Nephron (organoid): ENCODE results near the gene TENM4.

Experiments used
- H3K27ac Mint-ChIP-seq, 3 experiments: 2 replicates each; pipeline ENCODE4 v1.8.0; 2020; ENCODE audit warnings: mixed read lengths in 3 of 3, mild to moderate bottlenecking in 2 of 3, moderate library complexity in 1 of 3
- H3K27me3 Mint-ChIP-seq: 2 replicates; pipeline ENCODE4 v1.8.0; 2021; ENCODE audit warnings: low read depth, mild to moderate bottlenecking, moderate library complexity, mixed read lengths
- H3K36me3 Mint-ChIP-seq: 2 replicates; pipeline ENCODE4 v1.8.0; 2020; ENCODE audit warnings: low read depth, mixed read lengths
- H3K4me1 Mint-ChIP-seq: 2 replicates; pipeline ENCODE4 v1.8.0; 2020; ENCODE audit warnings: mixed read lengths
- H3K4me3 Mint-ChIP-seq, 3 experiments: 2 replicates each; pipeline ENCODE4 v1.8.0; 2020; ENCODE audit warnings: mild to moderate bottlenecking in 3 of 3, mixed read lengths in 3 of 3, moderate library complexity in 2 of 3
- H3K9me3 Mint-ChIP-seq: 2 replicates; pipeline ENCODE4 v1.8.0; 2020; ENCODE audit warnings: mixed read lengths
- TF ChIP-seq, protein P1 (sequence below), 3 experiments: fragments of 200-600 bp; sonication (generic); IDR thresholded peaks; one replicate each; pipeline ENCODE4 v1.5.0; 2021; ENCODE audit warnings: antibody characterized with exemption in 3 of 3; ENCODE audit not compliant: unreplicated experiment in 3 of 3

Gene TENM4

DNA sequence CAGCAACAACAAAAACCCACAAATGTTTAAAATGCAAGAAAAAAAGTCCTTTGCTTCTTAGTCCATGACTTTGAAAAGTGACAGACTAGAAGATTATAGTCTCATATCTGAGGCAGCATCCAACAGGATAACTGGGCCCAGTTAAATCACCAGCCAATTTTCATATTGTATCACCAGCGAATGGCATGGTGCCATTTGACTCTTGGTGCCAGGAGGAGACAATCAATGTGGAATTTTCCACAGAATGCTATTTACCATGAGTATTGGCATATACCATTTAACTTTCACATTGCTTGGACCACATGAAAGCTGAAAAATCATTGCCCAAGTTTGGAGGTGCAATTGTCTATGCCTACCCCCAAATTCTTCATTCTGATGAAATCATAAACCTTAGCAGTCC lies 255.5 kb downstream of the TENM4 start:
- Mint-ChIP-seq H3K36me3 (peaks cover 26% of the 10 kb centered on the region), H3K9me3 (peaks cover 14% of the 10 kb centered on the region), H3K4me1 (no peaks in the 10 kb centered on the region), H3K27me3 (no peaks in the 10 kb centered on the region), H3K4me3 (no peak overlapping the region), H3K27ac (no peak overlapping the region)
- TF ChIP-seq, protein P1, sequence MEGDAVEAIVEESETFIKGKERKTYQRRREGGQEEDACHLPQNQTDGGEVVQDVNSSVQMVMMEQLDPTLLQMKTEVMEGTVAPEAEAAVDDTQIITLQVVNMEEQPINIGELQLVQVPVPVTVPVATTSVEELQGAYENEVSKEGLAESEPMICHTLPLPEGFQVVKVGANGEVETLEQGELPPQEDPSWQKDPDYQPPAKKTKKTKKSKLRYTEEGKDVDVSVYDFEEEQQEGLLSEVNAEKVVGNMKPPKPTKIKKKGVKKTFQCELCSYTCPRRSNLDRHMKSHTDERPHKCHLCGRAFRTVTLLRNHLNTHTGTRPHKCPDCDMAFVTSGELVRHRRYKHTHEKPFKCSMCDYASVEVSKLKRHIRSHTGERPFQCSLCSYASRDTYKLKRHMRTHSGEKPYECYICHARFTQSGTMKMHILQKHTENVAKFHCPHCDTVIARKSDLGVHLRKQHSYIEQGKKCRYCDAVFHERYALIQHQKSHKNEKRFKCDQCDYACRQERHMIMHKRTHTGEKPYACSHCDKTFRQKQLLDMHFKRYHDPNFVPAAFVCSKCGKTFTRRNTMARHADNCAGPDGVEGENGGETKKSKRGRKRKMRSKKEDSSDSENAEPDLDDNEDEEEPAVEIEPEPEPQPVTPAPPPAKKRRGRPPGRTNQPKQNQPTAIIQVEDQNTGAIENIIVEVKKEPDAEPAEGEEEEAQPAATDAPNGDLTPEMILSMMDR (IDR thresholded peaks at IDR 0.05; ENCODE audit: unreplicated experiment in 3 of 3) = no peak

GRCh38 chr11:79184285-79184684 lies 256.5 kb downstream of the TENM4 start:
- H3K9me3 Mint-ChIP-seq = peaks cover 11% of the 10 kb centered on the region
- no peaks in the 10 kb centered on the region for H3K27me3 Mint-ChIP-seq
- no peak overlapping the region for H3K4me3 Mint-ChIP-seq
- H3K27ac Mint-ChIP-seq = no peak overlapping the region
- TF ChIP-seq, protein P1 (IDR thresholded peaks at IDR 0.05; ENCODE audit: unreplicated experiment in 3 of 3) = no peak
- no peaks in the 10 kb centered on the region for H3K4me1 Mint-ChIP-seq
- peaks cover 16% of the 10 kb centered on the region for H3K36me3 Mint-ChIP-seq

DNA sequence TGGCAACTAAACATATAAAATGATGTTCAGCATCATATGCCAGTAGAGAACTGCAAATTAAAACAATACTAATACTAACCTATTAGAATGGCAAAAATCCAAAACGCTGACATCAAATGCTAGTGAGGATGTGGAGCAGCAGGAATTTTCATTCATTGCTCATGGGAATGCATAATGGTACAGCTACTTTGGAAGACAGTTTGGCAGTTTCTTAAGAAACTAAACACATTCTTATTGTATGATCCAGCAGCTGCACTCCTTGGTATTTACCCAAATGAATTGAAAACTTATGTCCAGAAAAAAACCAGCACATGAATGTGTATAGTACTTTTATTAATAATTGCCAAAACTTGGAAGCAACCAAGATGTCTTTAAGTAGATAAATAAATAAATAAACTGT lies 258.0 kb downstream of the TENM4 start:
- no peaks in the 10 kb centered on the region for H3K27me3 Mint-ChIP-seq
- no peak overlapping the region for H3K4me3 Mint-ChIP-seq
- peaks cover 9% of the 10 kb centered on the region for H3K36me3 Mint-ChIP-seq
- peaks cover 7% of the 10 kb centered on the region for H3K4me1 Mint-ChIP-seq
- TF ChIP-seq, protein P1 (IDR thresholded peaks at IDR 0.05; ENCODE audit: unreplicated experiment in 3 of 3) = no peak
- H3K9me3 Mint-ChIP-seq = peaks cover 11% of the 10 kb centered on the region
- no peak overlapping the region for H3K27ac Mint-ChIP-seq

DNA sequence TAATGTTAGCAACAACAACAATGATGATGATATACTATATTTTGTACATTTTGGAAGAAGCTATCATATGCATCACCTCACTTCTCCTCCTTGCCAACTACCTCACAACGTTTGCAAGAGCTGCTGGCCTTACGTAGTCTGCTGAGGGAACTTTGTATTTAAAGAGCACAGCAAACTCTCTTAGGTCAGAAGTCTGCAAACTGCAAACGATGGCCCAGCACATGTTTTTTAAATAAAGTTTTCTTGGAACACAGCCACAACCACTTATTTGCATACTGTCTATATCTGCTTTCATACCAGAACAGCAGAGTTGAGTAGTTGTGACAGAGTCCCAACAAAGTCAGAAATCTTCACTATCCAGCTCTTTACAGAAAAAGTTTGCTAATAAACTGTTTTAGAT lies 261.7 kb downstream of the TENM4 start:
- Mint-ChIP-seq H3K27ac (no peak overlapping the region), H3K4me3 (no peak overlapping the region), H3K9me3 (peaks cover 11% of the 10 kb centered on the region), H3K36me3 (peaks cover 4% of the 10 kb centered on the region), H3K27me3 (no peaks in the 10 kb centered on the region), H3K4me1 (peaks cover 19% of the 10 kb centered on the region)
- TF ChIP-seq, protein P1 (IDR thresholded peaks at IDR 0.05; ENCODE audit: unreplicated experiment in 3 of 3) = no peak

DNA sequence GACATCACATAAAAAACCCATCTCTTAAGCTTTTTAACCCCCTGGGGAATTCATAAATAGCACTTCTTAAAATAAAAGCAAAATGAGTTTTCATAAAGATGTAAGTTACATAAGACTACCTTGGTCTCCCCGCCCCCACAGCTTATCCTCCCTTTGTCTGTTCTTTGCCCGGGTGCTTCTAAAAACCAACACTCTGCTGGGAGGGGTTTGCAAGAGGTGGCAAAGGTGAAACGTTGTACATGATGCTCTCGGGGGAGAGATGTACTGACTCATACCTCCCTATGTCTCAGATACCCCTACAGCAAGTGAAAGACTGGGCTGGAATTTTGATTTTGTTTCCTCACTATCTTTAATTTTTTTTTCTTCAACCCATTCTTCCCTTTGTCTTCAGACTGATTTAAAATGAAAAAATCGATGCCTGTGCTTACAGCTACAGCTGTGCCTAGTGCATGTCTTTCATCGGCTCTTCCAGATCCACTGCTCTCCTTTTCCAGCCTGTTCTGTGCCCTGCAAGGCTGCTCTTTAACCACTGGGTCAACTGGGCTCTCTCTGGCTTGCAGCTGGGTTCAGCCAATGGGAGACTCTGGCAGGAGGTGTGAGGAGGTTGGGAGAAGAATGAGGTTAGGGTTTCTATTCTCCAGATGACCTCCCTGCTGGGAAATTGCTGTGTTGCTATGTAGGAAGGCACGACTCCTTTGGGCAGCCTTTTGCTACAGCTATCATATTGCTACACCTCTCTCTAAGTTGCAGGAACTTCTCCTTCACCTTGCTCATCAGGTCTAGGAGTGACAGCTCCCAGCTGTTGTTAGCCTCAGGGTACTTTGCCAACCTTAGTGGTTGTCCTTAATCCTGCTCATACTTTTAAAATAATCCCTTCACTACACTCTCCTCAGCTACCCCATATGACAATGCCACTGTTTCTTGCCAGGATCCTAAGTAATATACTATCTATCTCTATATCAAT lies 266.5 kb downstream of the TENM4 start:
- H3K27ac Mint-ChIP-seq = peak overlapping the region in 2 of 3 experiments; percentile 1 to 40
- H3K27me3 Mint-ChIP-seq = no peaks in the 10 kb centered on the region
- H3K4me3 Mint-ChIP-seq = no peak overlapping the region
- no peaks in the 10 kb centered on the region for H3K36me3 Mint-ChIP-seq
- H3K9me3 Mint-ChIP-seq = no peaks in the 10 kb centered on the region
- TF ChIP-seq, protein P1 (IDR thresholded peaks at IDR 0.05; ENCODE audit: unreplicated experiment in 3 of 3) = no peak
- peaks cover 52% of the 10 kb centered on the region for H3K4me1 Mint-ChIP-seq

DNA sequence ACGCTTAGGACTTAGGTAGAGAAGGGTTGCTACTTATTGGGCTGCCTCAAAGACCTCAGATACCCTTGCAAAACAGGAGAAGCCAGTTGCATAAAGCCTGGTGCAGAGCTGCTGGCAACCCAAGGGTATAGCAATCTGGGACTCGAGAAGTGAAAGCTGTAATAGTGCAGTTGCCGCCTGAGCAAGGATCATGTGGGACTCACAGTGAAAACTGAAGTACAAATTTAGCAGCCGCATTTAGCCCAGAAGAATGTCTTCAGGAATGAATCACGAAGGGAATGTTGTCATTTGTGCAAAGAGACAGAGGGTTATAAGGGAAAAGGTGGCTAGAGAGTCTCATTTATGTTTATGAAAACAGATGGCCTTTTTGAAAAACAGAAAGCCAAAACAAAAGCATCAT lies 267.2 kb downstream of the TENM4 start:
- peaks cover 53% of the 10 kb centered on the region for H3K4me1 Mint-ChIP-seq
- H3K4me3 Mint-ChIP-seq = no peak overlapping the region
- H3K36me3 Mint-ChIP-seq = no peaks in the 10 kb centered on the region
- TF ChIP-seq, protein P1 (IDR thresholded peaks at IDR 0.05; ENCODE audit: unreplicated experiment in 3 of 3) = no peak
- H3K27ac Mint-ChIP-seq = peak overlapping the region in 2 of 3 experiments; percentile 30 to 44
- H3K27me3 Mint-ChIP-seq = no peaks in the 10 kb centered on the region
- no peaks in the 10 kb centered on the region for H3K9me3 Mint-ChIP-seq
